CD4-positive, alpha-beta T cell treated with Interleukin-15 for 4 hours (primary cell): Measurements from ENCODE around the gene GTF2H4.
"Not testable (repeated sequence)": the region's sequence is repeated elsewhere in the genome, so short reads cannot be mapped to it uniquely, and the experiment has no call there.

ENCODE experiments used
- DNase-seq: peaks from one replicate; pipeline ENCODE4 v3.0.0-alpha.2; 2020; ENCODE audit warnings: low spot score

The GTF2H4 gene

DNA sequence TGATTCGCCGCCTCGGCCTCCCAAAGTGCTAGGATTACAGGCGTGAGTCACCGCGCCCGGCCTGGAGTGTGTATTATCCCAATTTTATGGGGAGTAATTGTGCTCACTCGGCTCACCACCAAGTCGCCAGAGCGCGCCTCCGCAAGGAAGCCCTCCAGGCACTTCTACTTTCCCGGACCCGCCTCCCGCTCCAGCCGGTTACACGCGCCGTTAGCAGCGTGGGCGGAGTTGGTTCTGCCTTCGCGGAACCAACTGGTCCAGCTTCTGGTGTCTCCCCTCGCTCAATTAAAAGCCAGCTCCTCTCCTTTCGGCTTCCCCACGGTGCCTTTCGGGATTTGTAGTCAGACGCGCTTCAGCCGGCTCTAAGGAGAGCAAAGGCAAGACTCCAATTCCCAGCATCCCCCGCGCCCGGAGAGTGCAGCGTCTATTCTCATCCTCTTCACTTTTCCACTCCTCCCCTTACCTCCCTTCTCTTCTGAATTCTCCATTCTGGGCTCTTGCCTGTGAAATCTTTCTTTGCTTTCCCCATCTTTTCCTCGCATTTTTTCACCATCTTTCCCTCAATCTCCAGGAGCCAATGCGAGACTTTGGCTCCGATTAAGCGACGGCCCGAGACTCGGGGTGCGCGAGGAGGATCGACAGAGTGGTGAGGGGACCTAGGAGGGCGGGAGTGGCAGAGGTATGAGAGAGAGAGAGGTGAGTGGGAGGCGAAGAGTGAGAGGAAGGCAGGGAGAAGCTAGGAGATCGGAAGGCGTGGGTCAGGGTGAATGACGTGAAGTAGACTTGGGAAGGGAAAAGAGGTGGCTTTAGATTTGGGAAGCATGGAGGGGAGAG is at the start of gene GTF2H4:
Gene GTF2H4, plus strand, starts transcription at position 450 of the 834 bp plus-strand sequence.
- peak; percentile 96 for DNase-seq

DNA sequence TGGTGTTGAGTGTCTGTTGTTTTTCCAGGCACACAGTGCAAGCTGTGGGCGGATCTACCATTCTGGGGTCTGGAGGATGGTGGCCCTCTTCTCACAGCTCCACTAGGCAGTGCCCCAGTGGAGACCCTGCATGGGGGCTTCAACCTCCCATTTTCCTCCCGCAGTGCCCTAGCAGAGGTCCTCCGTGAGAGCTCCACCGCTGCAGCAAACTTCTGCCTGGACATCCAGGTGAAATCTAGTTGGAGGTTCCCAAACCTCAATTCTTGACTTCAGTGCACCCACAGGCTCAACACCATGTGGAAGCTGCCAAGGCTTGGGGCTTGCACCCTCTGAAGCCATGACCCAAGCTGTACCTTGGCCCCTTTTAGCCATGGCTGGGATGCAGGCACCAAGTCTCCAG is 48.3 kb upstream of the GTF2H4 start:
- DNase-seq, result not testable (repeated sequence)

GRCh38 chr6:30861257-30862048 is 46.6 kb upstream of the GTF2H4 start:
- no peak for DNase-seq

GRCh38 chr6:30862156-30862875 is 45.7 kb upstream of the GTF2H4 start:
- DNase-seq, result no peak

DNA sequence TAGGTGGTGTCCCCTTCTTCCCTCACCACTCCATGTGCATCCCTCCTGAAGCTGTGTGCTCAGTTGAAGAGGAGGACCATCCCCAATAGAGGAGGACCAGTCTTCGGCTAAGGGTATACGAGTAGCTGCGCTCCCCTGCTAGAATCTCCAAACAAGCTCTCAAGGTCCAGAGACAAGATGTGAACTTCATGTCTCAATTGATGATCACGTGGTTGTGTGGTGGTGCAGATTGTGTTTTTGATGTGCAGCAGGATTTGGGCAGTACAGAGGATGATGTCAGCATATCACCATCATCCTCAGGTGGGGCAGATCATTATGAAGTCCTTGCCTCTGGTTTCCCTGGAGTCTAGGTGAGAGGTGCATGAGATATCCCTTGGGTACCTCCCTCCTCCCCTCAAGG is 43.7 kb upstream of the GTF2H4 start:
- no peak for DNase-seq

DNA sequence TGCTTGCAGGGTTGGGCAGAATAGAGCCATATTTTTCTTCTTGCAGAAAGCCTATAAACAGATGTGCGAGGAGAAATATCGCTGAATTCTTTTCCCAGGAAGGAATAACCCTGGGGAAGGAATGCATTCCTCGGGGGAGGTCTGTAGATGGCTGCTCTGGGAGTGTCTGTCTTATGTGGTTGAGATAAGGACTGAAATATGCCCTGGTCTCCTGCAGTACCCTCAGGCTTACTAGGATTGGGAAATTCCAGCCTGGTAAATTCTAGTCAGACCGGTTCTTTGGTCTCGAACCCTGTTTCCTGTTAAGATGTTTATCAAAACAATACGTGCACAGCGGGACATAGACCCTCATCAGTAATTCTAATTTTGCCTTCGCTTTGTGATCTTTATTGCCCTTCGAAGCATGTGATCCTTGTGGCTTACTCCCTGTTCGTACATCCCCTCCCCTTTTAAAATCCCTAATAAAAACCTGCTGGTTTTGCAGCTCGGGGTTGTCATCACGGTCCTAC is 38.7 kb upstream of the GTF2H4 start:
- DNase-seq, result not testable (repeated sequence)

GRCh38 chr6:30870546-30870945 is 37.5 kb upstream of the GTF2H4 start:
- DNase-seq, result no peak

GRCh38 chr6:30871592-30872183 is 36.3 kb upstream of the GTF2H4 start:
- no peak for DNase-seq

- no peak for DNase-seq
Measured at GRCh38 chr6:30873137-30873640, 34.8 kb upstream of the GTF2H4 start.

- not testable (repeated sequence) for DNase-seq
Measured at GRCh38 chr6:30873795-30874194, 34.2 kb upstream of the GTF2H4 start.

GRCh38 chr6:30875244-30876038 is 32.6 kb upstream of the GTF2H4 start:
- no peak for DNase-seq

GRCh38 chr6:30876039-30876730 is 31.8 kb upstream of the GTF2H4 start:
- no peak for DNase-seq

DNA sequence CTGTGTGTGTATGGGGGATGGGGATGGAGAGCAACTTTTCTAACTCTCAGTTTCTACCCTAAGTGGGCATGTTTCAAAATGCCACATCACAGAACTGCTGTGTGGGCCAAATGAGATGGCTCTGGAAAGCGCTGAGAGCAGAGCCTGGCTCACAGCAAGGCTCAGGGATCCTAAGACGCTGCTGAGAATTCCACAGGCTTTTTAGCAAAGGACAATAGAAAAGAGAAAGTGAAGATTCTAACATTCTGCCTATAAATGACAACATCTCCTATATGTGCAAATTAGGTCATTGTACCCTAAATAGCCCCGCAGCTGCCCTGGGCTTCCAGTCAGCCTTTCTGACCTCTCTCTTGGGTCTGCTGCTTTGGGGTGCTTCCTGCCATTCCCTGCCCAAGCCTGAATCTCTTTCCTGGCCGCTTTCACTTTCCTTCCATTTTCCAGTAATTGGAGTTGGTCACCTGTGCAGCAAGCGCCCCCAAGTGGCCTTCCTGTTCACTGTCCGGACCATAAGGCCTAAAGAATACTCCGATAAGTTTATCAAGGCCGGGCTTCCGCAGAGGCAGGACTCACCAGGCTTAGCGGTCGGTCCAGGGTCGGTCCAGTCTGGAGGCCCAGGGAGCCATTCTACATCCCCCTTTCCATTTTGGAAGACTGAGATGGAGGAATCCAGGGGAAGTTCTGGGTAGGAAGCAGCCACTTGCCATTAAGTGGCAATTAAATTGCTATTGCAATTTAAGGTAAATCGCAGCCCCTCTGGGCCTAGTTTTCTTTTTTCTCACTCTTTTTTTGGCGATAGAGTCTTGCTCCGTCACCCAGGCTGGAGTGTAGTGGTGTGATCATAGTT is 30.4 kb upstream of the GTF2H4 start:
- DNase-seq, result peak; percentile 78

DNA sequence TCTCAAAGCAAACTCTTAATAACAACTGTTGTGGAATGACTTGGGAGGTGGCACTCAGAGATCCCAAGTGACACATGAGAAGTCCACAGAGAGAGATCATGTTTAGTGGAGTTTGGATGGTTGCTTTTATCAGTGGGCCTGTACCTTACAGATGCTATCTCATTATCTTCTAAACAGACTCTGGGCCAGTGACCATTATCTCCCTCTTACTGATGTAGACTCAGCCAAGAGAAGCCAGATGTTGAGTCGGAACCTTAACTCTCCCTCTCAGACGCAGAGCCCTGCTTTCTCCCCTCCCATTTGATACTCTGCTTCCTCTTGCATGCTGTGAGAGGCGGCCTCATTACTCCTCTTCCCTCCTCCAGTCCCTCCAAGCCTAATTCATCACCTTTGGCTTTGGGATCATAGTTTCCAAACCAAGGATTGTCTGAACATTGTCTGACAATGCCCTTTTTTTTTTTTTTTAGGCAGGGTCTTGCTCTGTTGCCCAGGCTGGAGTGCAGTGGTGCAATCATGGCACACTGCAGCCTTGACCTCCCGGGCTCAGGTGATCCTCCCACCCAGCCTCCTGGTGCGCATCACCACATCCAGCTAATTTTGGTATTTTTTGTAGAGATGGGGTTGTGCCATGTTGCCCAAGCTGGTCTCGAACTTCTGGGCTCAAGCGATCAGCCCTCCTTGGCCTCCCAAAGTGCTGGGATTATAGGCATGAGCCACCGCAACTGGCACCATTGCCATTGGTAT is 28.2 kb upstream of the GTF2H4 start:
- DNase-seq, result no peak

- DNase-seq, result no peak
Measured at GRCh38 chr6:30880698-30881252, 27.2 kb upstream of the GTF2H4 start.

DNA sequence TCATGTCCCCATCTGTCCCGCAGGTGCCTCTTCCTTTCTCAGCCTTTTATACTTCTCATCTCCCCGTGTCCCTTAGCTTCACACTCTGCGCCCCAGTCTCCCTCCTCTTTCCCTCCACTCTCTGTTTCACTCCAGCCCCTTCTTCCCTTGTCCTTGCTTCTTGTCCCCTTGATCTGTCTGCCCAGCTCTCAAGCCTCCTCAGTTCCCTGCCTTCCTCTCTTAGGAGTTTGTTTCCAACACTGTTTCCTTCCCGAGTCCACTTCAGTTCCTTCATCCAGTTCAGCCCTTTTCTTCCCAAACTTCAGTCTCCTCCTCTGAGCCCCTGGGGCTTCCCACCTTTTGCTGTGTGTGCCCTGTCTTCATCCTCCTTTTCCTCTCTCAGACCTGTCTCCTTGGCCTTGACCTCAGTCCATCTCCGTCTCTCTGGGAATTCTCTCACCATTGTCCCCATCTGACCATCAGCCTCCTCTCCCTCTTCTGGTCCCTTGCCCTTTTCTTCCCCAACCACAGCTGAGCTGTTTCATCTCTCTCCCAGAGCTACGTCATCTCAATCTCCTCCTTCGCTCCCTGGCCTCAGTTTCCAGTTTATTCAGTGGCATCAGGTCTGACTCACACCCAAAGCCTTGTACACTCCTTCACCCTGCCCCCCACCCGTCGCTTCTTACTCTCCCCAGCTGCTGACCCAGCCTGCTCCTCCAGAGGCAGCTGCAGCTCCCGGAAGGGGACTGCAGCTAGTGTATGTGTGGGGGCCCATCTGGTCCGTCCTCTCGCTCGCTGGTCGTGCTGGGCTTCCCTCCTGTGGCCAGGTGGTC is 26.4 kb upstream of the GTF2H4 start:
- no peak for DNase-seq

DNA sequence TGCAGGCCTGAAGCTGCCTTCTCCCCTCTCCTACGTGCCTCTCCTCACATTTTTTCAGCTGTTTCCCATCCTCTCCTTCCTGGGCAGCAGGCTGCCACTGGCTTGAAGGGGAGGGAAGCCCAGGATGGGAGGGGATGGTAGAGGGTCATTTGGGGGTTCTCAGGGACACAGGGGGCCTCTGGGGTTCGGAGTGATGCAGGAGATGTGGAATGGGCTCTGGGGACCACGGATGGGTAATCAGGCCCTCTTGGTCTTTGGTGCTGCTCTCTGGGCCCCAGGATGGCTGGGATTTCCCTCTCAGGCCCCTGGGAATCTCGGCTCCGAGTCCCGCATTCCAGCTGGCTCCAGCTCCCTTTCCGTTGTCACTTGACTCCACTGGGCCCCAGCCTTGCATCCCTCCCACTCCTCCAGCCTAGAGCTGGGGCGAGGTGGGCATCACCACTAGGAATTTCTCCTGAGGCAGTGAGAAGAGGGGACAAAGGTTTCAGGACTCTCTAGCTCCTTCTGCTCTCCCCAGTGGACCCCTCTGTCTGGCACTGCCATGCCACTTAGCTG is 25.7 kb upstream of the GTF2H4 start:
- no peak for DNase-seq
